IMR-90 (cell line): ENCODE measurements around the gene CD1D. TPM values are rescaled to one million over a fixed set of nuclear protein-coding genes. Genes with fewer than 3 reads are reported as not detected.
"Not testable (repeated sequence)": the region's sequence is repeated elsewhere in the genome, so short reads cannot be mapped to it uniquely, and the experiment has no call there.

Experiments used
- ATAC-seq: fragments of 200-7000 bp; cut with Tn5 transposase; 2 replicates; pipeline ENCODE4 v1.9.1; 2020; ENCODE audit warnings: low read depth, mild to moderate bottlenecking, moderate library complexity
- BruUV-seq: library from RNA; stranded (reverse); fragments of 400-500 nt; replicated peaks from 2 replicates; lab custom pipeline; 2021; lab: Mats Ljungman, UMichigan
- CTCF ChIA-PET: fragments of 300-600 bp; formaldehyde crosslinking; extraction: SDS; loops from one replicate; lab custom pipeline; 2021; ENCODE audit warnings: antibody characterized with exemption; lab: Yijun Ruan, JAX
- POLR2A ChIA-PET: fragments of 300-600 bp; sonication (Branson Sonifier 250); formaldehyde crosslinking; loops from one replicate; lab custom pipeline; 2022; ENCODE audit warnings: antibody characterized with exemption; ENCODE audit not compliant: unreplicated experiment; lab: Charles Lee
- DNase-seq: peaks from one replicate; pipeline ENCODE4 v3.0.0; 2013
- H2AFZ ChIP-seq: replicated peaks from 2 replicates; pipeline ENCODE3; 2013; ENCODE audit warnings: low read length, mild to moderate bottlenecking; ENCODE audit not compliant: poor library complexity
- H2AK5ac ChIP-seq: 2 replicates; pipeline ENCODE4 v1.6.1; 2013; ENCODE audit warnings: low read depth, low read length, inconsistent platforms
- H2AK9ac ChIP-seq: replicated peaks from 2 replicates; pipeline ENCODE3; 2013; ENCODE audit warnings: mild to moderate bottlenecking, low read depth, low read length, moderate library complexity; ENCODE audit not compliant: poor library complexity
- H2BK120ac ChIP-seq: 2 replicates; pipeline ENCODE4 v1.6.1; 2013; ENCODE audit warnings: low read depth, low read length, inconsistent platforms
- H2BK15ac ChIP-seq: 3 replicates; pipeline ENCODE4 v1.6.1; 2013; ENCODE audit warnings: low read depth, low read length, inconsistent platforms
- H2BK20ac ChIP-seq: 2 replicates; pipeline ENCODE4 v1.6.1; 2013; ENCODE audit warnings: low read depth, mild to moderate bottlenecking, inconsistent platforms, low read length, moderate library complexity
- H2BK5ac ChIP-seq: 2 replicates; pipeline ENCODE4 v1.6.1; 2013; ENCODE audit warnings: mild to moderate bottlenecking, low read depth, low read length, inconsistent platforms; ENCODE audit not compliant: poor library complexity, severe bottlenecking
- H3K14ac ChIP-seq: replicated peaks from 2 replicates; pipeline ENCODE4 v1.6.1; 2013; ENCODE audit warnings: low read depth, low read length, inconsistent platforms
- H3K18ac ChIP-seq: 2 replicates; pipeline ENCODE4 v1.6.1; 2013; ENCODE audit warnings: low read depth, low read length, control low read depth
- H3K23ac ChIP-seq: 2 replicates; pipeline ENCODE4 v1.6.1; 2013; ENCODE audit warnings: low read depth, low read length, inconsistent platforms
- H3K27ac ChIP-seq: 2 replicates; pipeline ENCODE4 v1.5.1; 2013; ENCODE audit warnings: mild to moderate bottlenecking, control low read depth, low read length; ENCODE audit not compliant: insufficient read depth
- H3K27me3 ChIP-seq: 2 replicates; pipeline ENCODE4 v1.6.1; 2013; ENCODE audit warnings: low read length; ENCODE audit not compliant: control insufficient read depth, insufficient read depth
- H3K36me3 ChIP-seq: 2 replicates; pipeline ENCODE4 v1.6.1; 2013; ENCODE audit warnings: low read length, mixed read lengths; ENCODE audit not compliant: control insufficient read depth, insufficient read depth
- H3K4ac ChIP-seq: 2 replicates; pipeline ENCODE4 v1.6.1; 2013; ENCODE audit warnings: low read depth, low read length, inconsistent platforms
- H3K4me1 ChIP-seq: 2 replicates; pipeline ENCODE4 v1.6.1; 2013; ENCODE audit warnings: low read length, mixed read lengths; ENCODE audit not compliant: control insufficient read depth, insufficient read depth
- H3K4me2 ChIP-seq: 2 replicates; pipeline ENCODE4 v1.6.1; 2013; ENCODE audit warnings: low read depth, mild to moderate bottlenecking, control low read depth, low read length, moderate library complexity
- H3K4me3 ChIP-seq: 2 replicates; pipeline ENCODE4 v1.5.1; 2013; ENCODE audit warnings: low read depth, mild to moderate bottlenecking, control low read depth, low read length, moderate library complexity; ENCODE audit not compliant: insufficient read depth
- H3K56ac ChIP-seq: 2 replicates; pipeline ENCODE4 v1.6.1; 2013; ENCODE audit warnings: low read length, inconsistent platforms; ENCODE audit not compliant: insufficient read depth; ENCODE audit errors: extremely low read depth
- H3K79me1 ChIP-seq, 2 experiments: 2 replicates each; pipeline ENCODE4 v1.6.1; 2013; ENCODE audit warnings: low read length in 2 of 2, inconsistent platforms in 1 of 2, low read depth in 1 of 2
- H3K9ac ChIP-seq: 2 replicates; pipeline ENCODE4 v1.6.1; 2013; ENCODE audit warnings: low read depth, low read length, control low read depth
- H3K9me1 ChIP-seq: 2 replicates; pipeline ENCODE4 v1.6.1; 2013; ENCODE audit warnings: low read length, inconsistent platforms; ENCODE audit not compliant: insufficient read depth
- H3K9me3 ChIP-seq: 2 replicates; pipeline ENCODE4 v1.6.1; 2013; ENCODE audit warnings: low read length; ENCODE audit not compliant: control insufficient read depth, insufficient read depth
- H4K20me1 ChIP-seq: 2 replicates; pipeline ENCODE4 v1.6.1; 2013; ENCODE audit warnings: low read length, inconsistent platforms; ENCODE audit not compliant: insufficient read depth
- H4K5ac ChIP-seq: 2 replicates; pipeline ENCODE4 v1.6.1; 2013; ENCODE audit warnings: mild to moderate bottlenecking, low read depth, low read length, control low read depth
- H4K8ac ChIP-seq, 2 experiments: 2 replicates each; pipeline ENCODE4 v1.6.1; 2013; ENCODE audit warnings: low read depth in 2 of 2, low read length in 2 of 2, control low read depth in 1 of 2, inconsistent platforms in 1 of 2
- H4K91ac ChIP-seq: 2 replicates; pipeline ENCODE4 v1.6.1; 2013; ENCODE audit warnings: low read depth, low read length, inconsistent platforms; ENCODE audit not compliant: insufficient read depth
- WGBS, 2 experiments: methylation state at CpG; one replicate each; pipeline versions ENCODE4 v1.1.5 to v1.1.7; 2013; ENCODE audit warnings: missing lambda C conversion rate in 2 of 2; ENCODE audit not compliant: insufficient read length in 1 of 2; ENCODE audit errors: extremely low coverage in 2 of 2; 5-methylcytosine and 5-hydroxymethylcytosine counted together
- dilution Hi-C: fragments of 300-500 bp; cut with HindIII; formaldehyde crosslinking; loops from one replicate; pipeline ENCODE4 v1.14.3; 2018; ENCODE audit warnings: low sequenced_read_pairs; ENCODE audit not compliant: unreplicated experiment
- in situ Hi-C: fragments of 300-500 bp; cut with MboI; formaldehyde crosslinking; loops from 3 replicates; pipeline ENCODE4 v1.14.3; 2019; ENCODE audit warnings: low sequenced_read_pairs, inconsistent platforms, mixed read lengths
- intact Hi-C: fragments of 100-400 bp; cut with micrococcal nuclease; formaldehyde crosslinking; loops from 2 replicates; pipeline ENCODE4 v1.10.0; 2022
- polyA plus RNA-seq, 3 experiments: library from polyadenylated mRNA; depleted of rRNA; stranded (reverse); fragments of >200 nt; gene quantifications; 2 replicates each; pipeline ENCODE4 v1.2.3, GENCODE V29; 2012; ENCODE audit warnings: low replicate concordance in 1 of 3
- total RNA-seq: library from RNA; depleted of rRNA; stranded (reverse); fragments of >200 nt; gene quantifications from 2 replicates; pipeline ENCODE4 v1.2.3, GENCODE V29; 2012

CD1D gene
- total and polyA plus RNA-seq, 2 of the 4 experiments (the other 2 are of a cell fraction): not detected

DNA sequence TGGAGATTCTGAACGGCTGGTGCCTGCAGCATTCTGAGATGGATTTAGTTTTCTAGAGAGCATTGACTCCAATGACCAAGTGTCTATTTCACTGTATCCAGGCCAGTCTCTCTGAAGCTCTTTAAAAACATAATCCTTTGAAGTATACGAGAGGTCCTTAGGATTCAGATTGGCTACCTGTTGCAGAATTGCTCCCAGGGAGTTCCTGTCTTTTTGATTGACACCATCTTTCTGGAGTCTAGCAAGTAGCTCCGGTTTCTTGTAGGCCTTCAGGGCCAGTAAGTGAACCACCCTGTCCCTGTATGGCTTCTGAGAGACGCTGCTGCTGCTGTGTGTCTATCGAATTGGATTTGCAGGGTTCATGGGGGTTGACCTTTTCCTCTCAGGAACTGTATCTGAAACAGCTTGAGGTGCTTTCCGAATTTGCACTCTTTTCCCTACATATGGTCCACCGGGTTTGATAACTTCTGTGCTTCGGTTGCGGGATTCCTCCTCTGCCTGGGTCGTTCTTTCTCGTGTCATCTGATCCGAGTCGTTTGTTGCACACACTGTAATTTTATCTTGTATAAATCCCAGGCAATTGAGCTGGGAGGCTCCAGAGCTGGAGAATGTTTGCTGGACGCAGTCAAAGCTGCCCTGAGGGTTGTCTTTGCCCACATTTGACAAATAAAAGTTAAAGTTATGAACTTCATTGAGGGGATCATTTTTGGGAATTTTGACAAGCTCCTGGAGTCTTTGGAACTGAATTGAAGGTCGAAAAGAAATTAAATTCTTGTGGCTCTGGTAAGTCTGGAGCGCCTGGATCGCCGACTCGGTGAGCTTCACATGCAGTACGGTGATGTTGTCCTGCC, 3.6 kb upstream of the CD1D start:
- dilution Hi-C loops, H2BK15ac ChIP-seq, H4K5ac ChIP-seq, DNase-seq, H3K79me1 ChIP-seq, BruUV-seq, H3K14ac ChIP-seq, H2BK5ac ChIP-seq, H2BK120ac ChIP-seq, H3K4me1 ChIP-seq, H4K91ac ChIP-seq, CTCF ChIA-PET, H2AK9ac ChIP-seq, H4K8ac ChIP-seq, H3K23ac ChIP-seq, H3K9ac ChIP-seq, H2AFZ ChIP-seq, H3K18ac ChIP-seq, H4K20me1 ChIP-seq, H3K36me3 ChIP-seq, intact Hi-C loops, H3K4ac ChIP-seq, POLR2A ChIA-PET, H2BK20ac ChIP-seq, H2AK5ac ChIP-seq, H3K56ac ChIP-seq, H3K9me1 ChIP-seq, H3K9me3 ChIP-seq, in situ Hi-C loops, H3K27ac ChIP-seq: not testable (repeated sequence)
- 38% methylated on average over 6 of the region's 20 CpGs; no CpG with 5 or more reads in 1 of the 2 experiments for WGBS, 2 experiments
- Histone ChIP-seq H3K27me3 (peaks cover 49% of the 10 kb centered on the region), H3K4me2 (peak overlapping the region; percentile 72), H3K4me3 (peak overlapping the region; percentile 40)
- ATAC-seq: peak; percentile 50
